Naive thymus-derived CD4-positive, alpha-beta T cell (primary cell): ENCODE measurements around the gene TMPRSS13. TPM values are rescaled to one million over a fixed set of nuclear protein-coding genes. Genes with fewer than 3 reads are reported as not detected.

Experiments
- ATAC-seq: fragments of 150-1000 bp; cut with Tn5 transposase; 2 replicates; pipeline ENCODE4 v1.10.0; 2021; ENCODE audit warnings: mild to moderate bottlenecking, moderate library complexity
- CTCF ChIA-PET: fragments of 350-600 bp; sonication (Branson Sonifier 250); formaldehyde crosslinking; loops from one replicate; lab custom pipeline; 2021; ENCODE audit warnings: antibody characterized with exemption; lab: Charles Lee
- POLR2A ChIA-PET: fragments of 350-600 bp; sonication (Branson Sonifier 250); formaldehyde crosslinking; loops from one replicate; lab custom pipeline; 2021; ENCODE audit warnings: antibody characterized with exemption, inconsistent platforms; lab: Charles Lee
- DNase-seq, 9 donors: peaks; one replicate each; pipeline versions ENCODE4 v3.0.0 to v3.0.0-alpha.2; 2020 to 2022; ENCODE audit warnings: mixed read lengths in 1 of 9
- H3K27ac ChIP-seq: one replicate; pipeline ENCODE4 v1.7.0; 2013; ENCODE audit warnings: mild to moderate bottlenecking, low read depth, low read length, moderate library complexity
- H3K27me3 ChIP-seq, 2 donors: one replicate each; pipeline ENCODE4 v1.7.0; 2013; ENCODE audit warnings: low read length in 2 of 2, mild to moderate bottlenecking in 2 of 2, moderate library complexity in 2 of 2; ENCODE audit not compliant: control insufficient read depth in 2 of 2, insufficient read depth in 2 of 2
- H3K36me3 ChIP-seq, 3 experiments: 1 replicate in 2 of 3; 2 replicates in 1 of 3; pipeline ENCODE4 v1.7.0; 2013; ENCODE audit warnings: low read length in 3 of 3, mild to moderate bottlenecking in 3 of 3, moderate library complexity in 1 of 3; ENCODE audit not compliant: insufficient read depth in 3 of 3, control insufficient read depth in 2 of 3
- H3K4me1 ChIP-seq, 2 donors: one replicate each; pipeline ENCODE4 v1.7.0; 2013; ENCODE audit warnings: low read length in 2 of 2, mild to moderate bottlenecking in 2 of 2, moderate library complexity in 1 of 2; ENCODE audit not compliant: control insufficient read depth in 2 of 2, insufficient read depth in 2 of 2
- H3K4me3 ChIP-seq: 2 replicates; pipeline ENCODE4 v1.7.0; 2013; ENCODE audit warnings: mild to moderate bottlenecking, low read length
- H3K9me3 ChIP-seq, 3 experiments: 1 replicate in 2 of 3; 2 replicates in 1 of 3; pipeline ENCODE4 v1.7.0; 2013; ENCODE audit warnings: low read length in 3 of 3; ENCODE audit not compliant: control insufficient read depth in 2 of 3
- H3K27ac Mint-ChIP-seq, 9 donors: one replicate each; pipeline ENCODE4 v1.8.0; 2020 to 2022; ENCODE audit warnings: mixed read lengths in 9 of 9, mild to moderate bottlenecking in 8 of 9, moderate library complexity in 5 of 9, inconsistent platforms in 2 of 9
- H3K27me3 Mint-ChIP-seq, 5 donors: one replicate each; pipeline ENCODE4 v1.8.0; 2021 to 2022; ENCODE audit warnings: mixed read lengths in 5 of 5, mild to moderate bottlenecking in 1 of 5
- H3K36me3 Mint-ChIP-seq, 5 donors: one replicate each; pipeline ENCODE4 v1.8.0; 2020 to 2022; ENCODE audit warnings: mixed read lengths in 5 of 5, mild to moderate bottlenecking in 3 of 5, inconsistent platforms in 1 of 5
- H3K4me1 Mint-ChIP-seq, 7 donors: one replicate each; pipeline ENCODE4 v1.8.0; 2020 to 2022; ENCODE audit warnings: mixed read lengths in 7 of 7, mild to moderate bottlenecking in 3 of 7, inconsistent platforms in 1 of 7
- H3K4me3 Mint-ChIP-seq, 10 donors: one replicate each; pipeline ENCODE4 v1.8.0; 2020 to 2022; ENCODE audit warnings: mild to moderate bottlenecking in 10 of 10, mixed read lengths in 10 of 10, moderate library complexity in 6 of 10, inconsistent platforms in 2 of 10
- H3K9me3 Mint-ChIP-seq, 11 donors: one replicate each; pipeline ENCODE4 v1.8.0; 2020 to 2022; ENCODE audit warnings: mixed read lengths in 11 of 11, mild to moderate bottlenecking in 4 of 11, inconsistent platforms in 1 of 11, moderate library complexity in 1 of 11
- intact Hi-C, 2 donors: fragments of 100-400 bp; cut with micrococcal nuclease; formaldehyde crosslinking; loops; one replicate each; pipeline ENCODE4 v1.15.1; 2023
- polyA plus RNA-seq, 2 donors: library from polyadenylated mRNA; unstranded; fragments of 300-500 nt; fragmentation: Illumina TruSeq; gene quantifications; one replicate each; pipeline ENCODE4 v1.2.3, GENCODE V29; 2021
- total RNA-seq, 6 experiments: library from RNA in 5 of 6; stranded (reverse) in 5 of 6; gene quantifications; 1 replicate in 5 of 6; 2 replicates in 1 of 6; pipeline ENCODE4 v1.2.3 and lab custom pipeline; 2021 to 2026

TMPRSS13 gene
- total and polyA plus RNA-seq, 7 experiments from 2014 or later, result 0.47 to 4.1 (median 3.0) TPM

- DNase-seq (no peak), ATAC-seq (no peak)
- no peaks in the 10 kb centered on the region for H3K27me3 ChIP-seq
- no peaks in the 10 kb centered on the region for H3K36me3 ChIP-seq
- H3K36me3 Mint-ChIP-seq, result no peaks in the 10 kb centered on the region
- H3K27ac Mint-ChIP-seq, result no peak overlapping the region
- peaks cover 0 to 2% (median 0%) of the 10 kb centered on the region in 5 donors for H3K27me3 Mint-ChIP-seq
- H3K4me3 ChIP-seq, result no peak overlapping the region
- H3K27ac ChIP-seq, result no peak overlapping the region
- no peaks in the 10 kb centered on the region for H3K9me3 ChIP-seq
- no peaks in the 10 kb centered on the region for H3K4me1 ChIP-seq
- H3K4me3 Mint-ChIP-seq, result no peak overlapping the region
- ChIA-PET CTCF (no interaction called here), POLR2A (interaction anchor here (1.0 kb wide), 1 partner anchor 140 kb away, joined by 3 read pairs; no protein-coding TSS in a partner anchor)
- H3K4me1 Mint-ChIP-seq, result peaks cover 0 to 17% (median 0%) of the 10 kb centered on the region in 7 donors
- intact Hi-C loops, result loop anchor here in 1 of 2 donors (5.0 kb wide), 1 partner anchor 84 kb away; the partner anchor contains the start of gene FXYD2
- H3K9me3 Mint-ChIP-seq, result no peaks in the 10 kb centered on the region
These were observed 22.5 kb downstream of the TMPRSS13 start for GRCh38 chr11:117906710-117907109.

GRCh38 chr11:117906126-117906525, 23.1 kb downstream of the TMPRSS13 start:
- Histone ChIP-seq H3K27ac (no peak overlapping the region), H3K4me3 (no peak overlapping the region), H3K27me3 (no peaks in the 10 kb centered on the region), H3K9me3 (no peaks in the 10 kb centered on the region), H3K4me1 (no peaks in the 10 kb centered on the region), H3K36me3 (no peaks in the 10 kb centered on the region)
- CTCF ChIA-PET, result no interaction called here
- ATAC-seq, result no peak
- Mint-ChIP-seq H3K36me3 (no peaks in the 10 kb centered on the region), H3K27ac (no peak overlapping the region), H3K27me3 (peaks cover 0 to 2% (median 0%) of the 10 kb centered on the region in 5 donors), H3K9me3 (no peaks in the 10 kb centered on the region), H3K4me1 (peaks cover 0 to 17% (median 0%) of the 10 kb centered on the region in 7 donors), H3K4me3 (no peak overlapping the region)
- POLR2A ChIA-PET, result interaction anchor here (1.0 kb wide), 1 partner anchor 140 kb away, joined by 3 read pairs; no protein-coding TSS in a partner anchor
- intact Hi-C loops, result loop anchor here in 1 of 2 donors (5.0 kb wide), 1 partner anchor 84 kb away; the partner anchor contains the start of gene FXYD2
- no peak for DNase-seq

GRCh38 chr11:117905524-117905923, 23.7 kb downstream of the TMPRSS13 start:
- peaks cover 0 to 2% (median 0%) of the 10 kb centered on the region in 5 donors for H3K27me3 Mint-ChIP-seq
- ChIA-PET CTCF (no interaction called here), POLR2A (interaction anchor here (1.0 kb wide), 1 partner anchor 141 kb away, joined by 3 read pairs; no protein-coding TSS in a partner anchor)
- no peaks in the 10 kb centered on the region for H3K36me3 Mint-ChIP-seq
- H3K27ac ChIP-seq, result no peak overlapping the region
- no peaks in the 10 kb centered on the region for H3K4me1 ChIP-seq
- H3K27me3 ChIP-seq, result no peaks in the 10 kb centered on the region
- H3K27ac Mint-ChIP-seq, result peak overlapping the region in 1 of 9 donors; percentile 53
- H3K36me3 ChIP-seq, result no peaks in the 10 kb centered on the region
- H3K4me3 ChIP-seq, result no peak overlapping the region
- H3K9me3 Mint-ChIP-seq, result no peaks in the 10 kb centered on the region
- no peak for ATAC-seq
- DNase-seq, result no peak
- intact Hi-C loops, result loop anchor here in 1 of 2 donors (5.0 kb wide), 1 partner anchor 83 kb away; the partner anchor contains the start of gene FXYD2
- H3K4me3 Mint-ChIP-seq, result no peak overlapping the region
- H3K4me1 Mint-ChIP-seq, result peaks cover 0 to 17% (median 0%) of the 10 kb centered on the region in 7 donors
- H3K9me3 ChIP-seq, result no peaks in the 10 kb centered on the region

- intact Hi-C loops, result loop anchor here in 1 of 2 donors (1.0 kb wide), 2 partner anchors 80 to 96 kb away; no protein-coding TSS in a partner anchor
- Histone ChIP-seq H3K4me1 (no peaks in the 10 kb centered on the region), H3K27ac (no peak overlapping the region), H3K4me3 (no peak overlapping the region), H3K36me3 (no peaks in the 10 kb centered on the region), H3K27me3 (no peaks in the 10 kb centered on the region), H3K9me3 (no peaks in the 10 kb centered on the region)
- no peak for DNase-seq
- ChIA-PET POLR2A (no interaction called here), CTCF (interaction anchor here (0.7 to 1.3 kb wide), 2 partner anchors 9 to 96 kb away, joined by 3 read pairs; no protein-coding TSS in a partner anchor)
- H3K9me3 Mint-ChIP-seq, result no peaks in the 10 kb centered on the region
- H3K27me3 Mint-ChIP-seq, result peaks cover 0 to 2% (median 0%) of the 10 kb centered on the region in 5 donors
- ATAC-seq, result no peak
- H3K27ac Mint-ChIP-seq, result no peak overlapping the region
- H3K4me1 Mint-ChIP-seq, result peaks cover 0 to 21% (median 0%) of the 10 kb centered on the region in 7 donors
- H3K36me3 Mint-ChIP-seq, result no peaks in the 10 kb centered on the region
- no peak overlapping the region for H3K4me3 Mint-ChIP-seq
These were observed 25.5 kb downstream of the TMPRSS13 start for GRCh38 chr11:117903505-117904382.

GRCh38 chr11:117902001-117902845, 27.0 kb downstream of the TMPRSS13 start:
- H3K9me3 Mint-ChIP-seq, result no peaks in the 10 kb centered on the region
- no peak for ATAC-seq
- H3K4me1 Mint-ChIP-seq, result peaks cover 0 to 11% (median 0%) of the 10 kb centered on the region in 7 donors
- Histone ChIP-seq H3K4me1 (no peaks in the 10 kb centered on the region), H3K36me3 (no peaks in the 10 kb centered on the region), H3K9me3 (no peaks in the 10 kb centered on the region), H3K27ac (no peak overlapping the region), H3K27me3 (no peaks in the 10 kb centered on the region), H3K4me3 (no peak overlapping the region)
- POLR2A ChIA-PET, result no interaction called here
- no peak overlapping the region for H3K4me3 Mint-ChIP-seq
- H3K27ac Mint-ChIP-seq, result no peak overlapping the region
- CTCF ChIA-PET, result no interaction called here
- DNase-seq, result no peak
- peaks cover 0 to 2% (median 0%) of the 10 kb centered on the region in 5 donors for H3K27me3 Mint-ChIP-seq
- intact Hi-C loops, result no loop called here
- no peaks in the 10 kb centered on the region for H3K36me3 Mint-ChIP-seq

GRCh38 chr11:117901601-117902000, 27.6 kb downstream of the TMPRSS13 start:
- Mint-ChIP-seq H3K4me1 (peaks cover 0 to 11% (median 0%) of the 10 kb centered on the region in 7 donors), H3K36me3 (no peaks in the 10 kb centered on the region), H3K27me3 (peaks cover 0 to 7% (median 0%) of the 10 kb centered on the region in 5 donors), H3K27ac (no peak overlapping the region), H3K9me3 (no peaks in the 10 kb centered on the region), H3K4me3 (no peak overlapping the region)
- ChIA-PET POLR2A (no interaction called here), CTCF (no interaction called here)
- Histone ChIP-seq H3K27ac (no peak overlapping the region), H3K36me3 (no peaks in the 10 kb centered on the region), H3K4me3 (no peak overlapping the region), H3K27me3 (no peaks in the 10 kb centered on the region), H3K4me1 (no peaks in the 10 kb centered on the region), H3K9me3 (no peaks in the 10 kb centered on the region)
- no peak for DNase-seq
- intact Hi-C loops, result no loop called here
- ATAC-seq, result no peak
